ENCODE results near the gene FXR1.
"Not testable (repeated sequence)": the region's sequence is repeated elsewhere in the genome, so short reads cannot be mapped to it uniquely, and the experiment has no call there.

FXR1 gene

DNA sequence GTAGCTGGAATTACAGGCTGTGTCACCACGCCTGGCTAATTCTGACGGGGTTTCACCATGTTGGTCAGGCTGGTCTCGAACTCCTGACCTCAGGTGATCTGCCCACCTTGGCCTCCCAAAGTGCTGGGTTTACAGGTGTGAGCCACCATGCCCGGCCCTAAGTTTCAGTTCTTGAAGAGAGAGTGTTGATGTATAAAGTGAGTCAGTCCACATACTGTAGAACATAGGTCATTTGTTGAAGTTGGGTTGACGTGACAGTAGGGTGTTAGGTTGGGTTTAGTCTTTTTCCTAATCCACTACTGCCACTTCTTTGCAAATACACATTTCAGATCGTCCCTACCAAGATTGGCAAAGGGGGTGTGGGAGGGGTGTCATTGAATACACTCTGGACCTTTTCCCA, 61.8 kb downstream of the FXR1 start:
- TF ChIP-seq, protein P1, sequence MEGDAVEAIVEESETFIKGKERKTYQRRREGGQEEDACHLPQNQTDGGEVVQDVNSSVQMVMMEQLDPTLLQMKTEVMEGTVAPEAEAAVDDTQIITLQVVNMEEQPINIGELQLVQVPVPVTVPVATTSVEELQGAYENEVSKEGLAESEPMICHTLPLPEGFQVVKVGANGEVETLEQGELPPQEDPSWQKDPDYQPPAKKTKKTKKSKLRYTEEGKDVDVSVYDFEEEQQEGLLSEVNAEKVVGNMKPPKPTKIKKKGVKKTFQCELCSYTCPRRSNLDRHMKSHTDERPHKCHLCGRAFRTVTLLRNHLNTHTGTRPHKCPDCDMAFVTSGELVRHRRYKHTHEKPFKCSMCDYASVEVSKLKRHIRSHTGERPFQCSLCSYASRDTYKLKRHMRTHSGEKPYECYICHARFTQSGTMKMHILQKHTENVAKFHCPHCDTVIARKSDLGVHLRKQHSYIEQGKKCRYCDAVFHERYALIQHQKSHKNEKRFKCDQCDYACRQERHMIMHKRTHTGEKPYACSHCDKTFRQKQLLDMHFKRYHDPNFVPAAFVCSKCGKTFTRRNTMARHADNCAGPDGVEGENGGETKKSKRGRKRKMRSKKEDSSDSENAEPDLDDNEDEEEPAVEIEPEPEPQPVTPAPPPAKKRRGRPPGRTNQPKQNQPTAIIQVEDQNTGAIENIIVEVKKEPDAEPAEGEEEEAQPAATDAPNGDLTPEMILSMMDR (conservative IDR thresholded peaks at IDR 0.05): no peak
- no peak overlapping the region for H3K27ac ChIP-seq

DNA sequence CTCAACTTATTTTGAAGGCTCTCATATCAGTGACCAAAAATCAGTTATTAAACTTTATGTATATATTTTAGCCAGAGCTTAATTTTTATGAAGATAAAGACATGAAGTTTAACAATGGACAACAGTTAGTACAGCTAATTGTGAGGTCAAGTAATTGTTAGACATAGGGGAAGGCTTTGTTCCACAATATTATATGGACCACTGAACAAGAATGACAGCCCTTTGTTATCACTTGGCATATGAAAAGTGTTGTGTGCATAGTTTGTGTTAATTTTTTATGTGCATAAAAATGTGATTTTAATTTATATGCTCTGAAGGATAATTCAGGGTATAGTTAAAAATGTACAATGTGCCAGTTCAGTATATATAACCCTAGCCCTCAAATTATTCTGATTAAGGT, 65.0 kb downstream of the FXR1 start:
- TF ChIP-seq, protein P1 (conservative IDR thresholded peaks at IDR 0.05): no peak
- no peak overlapping the region for H3K27ac ChIP-seq

DNA sequence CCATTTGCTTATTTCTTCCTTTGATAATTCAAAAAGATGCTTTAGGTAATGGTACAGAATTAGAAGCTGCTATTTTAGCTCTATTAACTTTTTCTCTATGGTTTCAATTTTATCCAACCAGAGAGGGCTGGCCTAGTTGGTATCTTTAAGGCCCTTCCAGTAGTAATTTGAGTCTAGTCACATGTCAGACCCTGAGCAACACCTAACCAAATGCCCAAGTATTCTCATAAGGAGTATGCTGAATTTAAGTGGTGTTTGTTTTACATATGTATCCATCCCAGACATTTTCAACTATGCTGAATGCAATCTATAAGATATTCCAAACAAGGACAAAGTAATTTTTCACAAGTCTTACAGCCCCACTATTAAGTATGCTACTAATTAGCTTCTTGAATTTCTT, 67.5 kb downstream of the FXR1 start:
- no peak overlapping the region for H3K27ac ChIP-seq
- TF ChIP-seq, protein P1 (conservative IDR thresholded peaks at IDR 0.05): no peak

DNA sequence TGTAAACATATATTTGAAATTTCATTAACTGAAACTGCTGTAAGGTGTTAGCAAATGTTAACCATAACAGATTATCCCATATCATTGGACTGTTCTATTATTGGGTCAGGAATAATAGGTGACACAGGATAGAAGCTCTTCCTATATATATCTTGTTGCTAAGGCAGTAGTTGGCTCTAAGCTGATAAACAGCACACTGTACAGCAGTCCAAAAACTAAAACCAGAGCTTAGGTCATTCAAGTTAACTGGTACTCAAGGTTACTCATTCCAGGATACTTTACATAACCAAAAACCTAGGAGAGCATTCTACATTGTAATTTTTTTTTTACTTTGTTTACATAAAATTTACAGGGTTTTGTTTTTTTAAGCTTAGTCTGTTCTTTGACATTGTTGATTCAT, 68.1 kb downstream of the FXR1 start:
- TF ChIP-seq, protein P1 (conservative IDR thresholded peaks at IDR 0.05): no peak
- H3K27ac ChIP-seq: no peak overlapping the region

DNA sequence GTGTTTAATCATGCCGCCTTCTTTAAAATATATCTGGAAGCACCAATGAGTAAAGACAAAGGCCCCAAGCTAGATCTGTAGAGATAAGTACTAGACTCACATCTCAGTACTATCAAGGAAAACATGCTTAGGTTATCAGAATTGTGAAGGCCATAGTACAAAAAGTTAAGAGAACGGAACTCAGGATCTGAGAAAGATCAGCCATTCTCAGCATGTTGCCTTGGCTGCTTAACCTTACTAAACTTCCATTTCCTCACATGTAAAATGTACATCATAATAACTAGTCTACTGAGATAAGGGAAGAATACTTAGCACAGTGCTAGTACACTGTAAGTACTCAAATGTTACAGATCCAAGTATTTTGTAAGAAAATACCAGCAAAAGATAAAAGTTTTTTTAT, 69.4 kb downstream of the FXR1 start:
- TF ChIP-seq, protein P1 (conservative IDR thresholded peaks at IDR 0.05): no peak
- H3K27ac ChIP-seq: no peak overlapping the region

DNA sequence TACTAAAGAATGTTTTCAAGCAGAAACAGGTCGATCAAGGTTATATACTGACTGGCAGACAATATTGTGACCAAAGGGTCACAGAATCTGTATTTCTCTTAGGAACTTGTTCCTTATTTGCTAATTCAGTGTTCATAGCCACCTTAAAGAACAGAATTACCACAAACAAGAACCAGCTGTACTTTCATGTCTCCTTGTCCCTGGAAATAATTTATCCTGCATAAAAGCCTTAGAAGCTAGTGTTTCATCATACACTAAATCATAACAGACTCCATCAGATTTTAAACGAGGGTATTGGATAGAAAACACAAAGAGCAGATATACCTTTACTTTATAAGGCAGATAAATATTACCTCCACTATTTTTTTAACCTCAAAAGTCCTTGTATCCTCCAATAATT, 70.7 kb downstream of the FXR1 start:
- H3K27ac ChIP-seq: no peak overlapping the region

DNA sequence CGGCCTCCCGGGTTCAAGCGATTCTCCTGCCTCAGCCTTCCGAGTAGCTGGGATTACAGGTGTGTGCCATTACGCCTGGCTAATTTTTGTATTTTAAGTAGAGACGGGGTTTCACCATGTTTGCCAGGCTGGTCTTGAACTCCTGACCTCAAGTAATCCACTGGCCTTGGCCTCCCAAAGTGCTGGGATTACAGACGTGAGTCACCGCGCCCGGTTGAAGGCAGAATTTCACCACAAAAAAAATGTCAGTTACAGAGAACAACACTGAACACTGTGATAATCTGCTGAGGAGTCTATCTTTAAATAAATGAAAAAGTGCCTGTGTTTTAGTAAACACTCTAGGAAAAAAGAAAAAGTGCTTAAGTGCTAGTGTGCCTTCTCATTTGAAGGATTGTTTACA, 73.9 kb downstream of the FXR1 start:
- not testable (repeated sequence) for H3K27ac ChIP-seq

More for the DNA sequence above, 70.7 kb downstream of the FXR1 start:
- TF ChIP-seq, protein P1 (conservative IDR thresholded peaks at IDR 0.05): no peak

DNA sequence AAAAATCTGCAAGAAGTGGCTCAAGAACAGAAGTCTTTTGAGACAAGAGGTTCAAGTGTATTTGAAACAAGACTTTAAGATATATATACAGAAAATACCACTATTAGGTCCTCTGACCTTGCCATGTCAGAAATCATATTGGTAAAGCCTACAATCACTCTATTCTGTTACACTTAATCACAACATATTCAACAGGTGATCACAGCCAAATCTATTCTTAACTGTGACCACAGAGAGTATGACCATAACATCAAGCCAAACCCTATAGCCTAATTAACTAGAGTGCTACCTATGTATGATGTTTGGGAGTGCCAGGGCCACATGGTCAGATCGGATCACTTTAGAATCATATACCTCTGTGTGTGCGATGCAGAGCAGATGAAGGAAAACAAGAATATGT, 74.9 kb downstream of the FXR1 start:
- TF ChIP-seq, protein P1 (conservative IDR thresholded peaks at IDR 0.05): no peak
- H3K27ac ChIP-seq: no peak overlapping the region
